Stimulated activated CD4-positive, alpha-beta T cell treated with anti-CD3 and anti-CD28 coated beads, Interleukin-4, amount 100 ng/mL, for 24 hours (primary cell): ENCODE measurements around the gene MSH2.
"Not testable (repeated sequence)": the region's sequence is repeated elsewhere in the genome, so short reads cannot be mapped to it uniquely, and the experiment has no call there.

ENCODE experiments used
- DNase-seq: peaks from one replicate; pipeline ENCODE4 v3.0.0-alpha.2; 2020

Gene MSH2

GRCh38 chr2:47402805-47403608 is at the start of gene MSH2:
TSS of gene MSH2 (plus strand) at chr2:47403156. CDS start at chr2:47403192, 36 bp downstream.
- peak; percentile 93 for DNase-seq

- DNase-seq = no peak
Measured at GRCh38 chr2:47354013-47354847, 48.7 kb upstream of the MSH2 start.

- DNase-seq = no peak
Measured at GRCh38 chr2:47354848-47355204, 48.1 kb upstream of the MSH2 start.

- DNase-seq = no peak
Measured at GRCh38 chr2:47357483-47357882, 45.5 kb upstream of the MSH2 start.

- DNase-seq = no peak
Measured at GRCh38 chr2:47359375-47359868, 43.5 kb upstream of the MSH2 start.

GRCh38 chr2:47360283-47360682 is 42.7 kb upstream of the MSH2 start:
- no peak for DNase-seq

GRCh38 chr2:47360927-47361326 is 42.0 kb upstream of the MSH2 start:
- no peak for DNase-seq

- not testable (repeated sequence) for DNase-seq
Measured at GRCh38 chr2:47361505-47362229, 41.3 kb upstream of the MSH2 start.

GRCh38 chr2:47373747-47374146 is 29.2 kb upstream of the MSH2 start:
- DNase-seq = no peak

- DNase-seq = no peak
Measured at GRCh38 chr2:47375307-47375706, 27.6 kb upstream of the MSH2 start.

- DNase-seq = no peak
Measured at GRCh38 chr2:47379384-47379783, 23.6 kb upstream of the MSH2 start.

GRCh38 chr2:47381408-47381807 is 21.5 kb upstream of the MSH2 start:
- no peak for DNase-seq

GRCh38 chr2:47386551-47386950 is 16.4 kb upstream of the MSH2 start:
- no peak for DNase-seq

- no peak for DNase-seq
Measured at GRCh38 chr2:47388888-47389287, 14.1 kb upstream of the MSH2 start.

- no peak for DNase-seq
Measured at GRCh38 chr2:47389692-47390091, 13.3 kb upstream of the MSH2 start.

- DNase-seq = no peak
Measured at GRCh38 chr2:47401789-47402554, 984 bp upstream of the MSH2 start.

GRCh38 chr2:47402555-47402804 is 476 bp upstream of the MSH2 start:
- no peak for DNase-seq

- DNase-seq = no peak
Measured at GRCh38 chr2:47403609-47404193, 745 bp downstream of the MSH2 start.

GRCh38 chr2:47404356-47404755 is 1.4 kb downstream of the MSH2 start:
- DNase-seq = no peak

GRCh38 chr2:47405757-47406156 is 2.8 kb downstream of the MSH2 start:
- no peak for DNase-seq

- not testable (repeated sequence) for DNase-seq
Measured at GRCh38 chr2:47406649-47407330, 3.8 kb downstream of the MSH2 start.

GRCh38 chr2:47407976-47408375 is 5.0 kb downstream of the MSH2 start:
- not testable (repeated sequence) for DNase-seq
